OCI-LY7 (cell line): ENCODE data around the gene CTNNA1. TPM values are rescaled to one million over a fixed set of nuclear protein-coding genes. Genes with fewer than 3 reads are reported as not detected.

Source experiments
- BruUV-seq: library from RNA; stranded (reverse); fragments of 400-500 nt; replicated peaks from 2 replicates; lab custom pipeline; 2021; lab: Mats Ljungman, UMichigan
- CTCF ChIA-PET: fragments of 300-600 bp; sonication (Branson Sonifier 250); formaldehyde crosslinking; loops from one replicate; lab custom pipeline; 2022; ENCODE audit warnings: antibody characterized with exemption; ENCODE audit not compliant: unreplicated experiment; lab: Charles Lee
- POLR2A ChIA-PET: fragments of 300-600 bp; sonication (Branson Sonifier 250); formaldehyde crosslinking; loops from one replicate; lab custom pipeline; 2022; ENCODE audit warnings: antibody characterized with exemption; lab: Charles Lee
- DNase-seq: peaks from one replicate; pipeline ENCODE4 v3.0.0-alpha.2; 2015; ENCODE audit warnings: low spot score
- H2AFZ ChIP-seq: fragments of 200-600 bp; sonication (generic), shearing (Covaris generic); 2 replicates; pipeline ENCODE4 v1.6.1; 2014; ENCODE audit warnings: mild to moderate bottlenecking, antibody characterized with exemption, low read length, moderate library complexity
- H3K27ac ChIP-seq: fragments of 200-600 bp; sonication (generic); 2 replicates; pipeline ENCODE4 v1.5.1; 2014; ENCODE audit warnings: mixed run types, low read depth, mild to moderate bottlenecking, moderate library complexity, low read length, inconsistent platforms; ENCODE audit not compliant: poor library complexity, severe bottlenecking
- H3K36me3 ChIP-seq: fragments of 200-600 bp; sonication (generic); 2 replicates; pipeline ENCODE4 v1.6.1; 2014; ENCODE audit warnings: mild to moderate bottlenecking, antibody characterized with exemption, low read length, moderate library complexity, mixed read lengths; ENCODE audit not compliant: insufficient read depth
- H3K4me1 ChIP-seq: fragments of 200-600 bp; sonication (generic); 2 replicates; pipeline ENCODE4 v1.5.1; 2014; ENCODE audit warnings: mild to moderate bottlenecking, low read length; ENCODE audit not compliant: insufficient read depth, poor library complexity, severe bottlenecking
- H3K4me2 ChIP-seq: fragments of 200-600 bp; sonication (generic); 2 replicates; pipeline ENCODE4 v1.6.1; 2014; ENCODE audit warnings: mild to moderate bottlenecking, low read length
- H3K4me3 ChIP-seq: fragments of 200-600 bp; sonication (generic); 2 replicates; pipeline ENCODE4 v1.5.1; 2014; ENCODE audit warnings: mild to moderate bottlenecking, low read depth, low read length; ENCODE audit not compliant: poor library complexity, severe bottlenecking
- H3K79me2 ChIP-seq: fragments of 200-600 bp; sonication (generic); 2 replicates; pipeline ENCODE4 v1.6.1; 2016; ENCODE audit warnings: low read depth, mild to moderate bottlenecking, low read length, moderate library complexity, mixed read lengths; ENCODE audit not compliant: insufficient read depth
- H3K9me2 ChIP-seq: fragments of 200-600 bp; sonication (generic); 2 replicates; pipeline ENCODE4 v1.6.1; 2016; ENCODE audit warnings: mild to moderate bottlenecking, low read length, mixed read lengths; ENCODE audit not compliant: insufficient read depth
- H3K9me3 ChIP-seq: fragments of 200-600 bp; sonication (generic); 2 replicates; pipeline ENCODE4 v1.6.1; 2014; ENCODE audit warnings: mild to moderate bottlenecking, mixed run types, low read length, mixed read lengths
- H4K20me1 ChIP-seq: fragments of 200-600 bp; sonication (generic); 2 replicates; pipeline ENCODE4 v1.6.1; 2014; ENCODE audit warnings: mild to moderate bottlenecking, antibody characterized with exemption, low read length, moderate library complexity, mixed read lengths; ENCODE audit not compliant: insufficient read depth
- EZH2phosphoT487 ChIP-seq: fragments of 200-600 bp; sonication (generic); IDR thresholded peaks from 2 replicates; pipeline ENCODE4 v1.6.1; 2018; ENCODE audit warnings: low read depth, borderline replicate concordance, mild to moderate bottlenecking, mixed run types, antibody characterized with exemption, low read length, moderate library complexity, mixed read lengths
- intact Hi-C: fragments of 100-400 bp; cut with micrococcal nuclease; formaldehyde crosslinking; loops from one replicate; pipeline ENCODE4 v1.10.0; 2022; ENCODE audit not compliant: unreplicated experiment
- total RNA-seq, 2 experiments: library from RNA; depleted of rRNA in 1 of 2; stranded (reverse); fragments of >200 nt in 1 of 2; shearing (Covaris generic) in 1 of 2; gene quantifications; 2 replicates each; pipeline ENCODE4 v1.2.3, GENCODE V29; 2014 to 2022
- TF ChIP-seq, protein P1 (sequence below): fragments of 200-600 bp; sonication (generic); conservative IDR thresholded peaks from 2 replicates; pipeline ENCODE4 v1.5.1; 2014; ENCODE audit warnings: mild to moderate bottlenecking, antibody characterized with exemption, low read length, moderate library complexity, mixed read lengths

The CTNNA1 gene
- total RNA-seq, 2 experiments from 2014 or later, result 40.4 to 42.7 TPM

DNA sequence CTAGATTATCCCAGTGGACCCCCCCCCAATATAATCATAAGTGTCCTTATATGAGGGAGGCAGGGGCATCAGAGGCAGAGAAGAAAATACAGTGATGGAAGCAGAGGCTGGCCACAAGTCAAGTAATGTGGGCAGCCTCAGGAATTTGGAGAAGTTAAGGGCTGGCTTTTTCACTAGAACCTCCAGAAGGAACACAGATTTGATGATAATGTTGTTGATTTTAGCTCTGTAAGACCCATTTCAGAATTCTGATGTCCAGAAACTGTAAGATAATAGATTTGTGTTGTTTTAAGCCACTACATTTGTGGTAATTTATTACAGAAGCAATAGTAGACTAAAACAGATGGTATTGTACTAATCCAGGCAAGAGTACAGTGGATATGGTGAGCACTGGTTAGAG is 158.2 kb downstream of the CTNNA1 start:
- H3K4me1 ChIP-seq, result no peaks in the 10 kb centered on the region
- POLR2A ChIA-PET, result no interaction called here
- no peak overlapping the region for H3K4me3 ChIP-seq
- no peaks in the 10 kb centered on the region for H3K36me3 ChIP-seq
- BruUV-seq, result no TSS peak
- TF ChIP-seq EZH2phosphoT487, result no peak
- TF ChIP-seq, protein P1, sequence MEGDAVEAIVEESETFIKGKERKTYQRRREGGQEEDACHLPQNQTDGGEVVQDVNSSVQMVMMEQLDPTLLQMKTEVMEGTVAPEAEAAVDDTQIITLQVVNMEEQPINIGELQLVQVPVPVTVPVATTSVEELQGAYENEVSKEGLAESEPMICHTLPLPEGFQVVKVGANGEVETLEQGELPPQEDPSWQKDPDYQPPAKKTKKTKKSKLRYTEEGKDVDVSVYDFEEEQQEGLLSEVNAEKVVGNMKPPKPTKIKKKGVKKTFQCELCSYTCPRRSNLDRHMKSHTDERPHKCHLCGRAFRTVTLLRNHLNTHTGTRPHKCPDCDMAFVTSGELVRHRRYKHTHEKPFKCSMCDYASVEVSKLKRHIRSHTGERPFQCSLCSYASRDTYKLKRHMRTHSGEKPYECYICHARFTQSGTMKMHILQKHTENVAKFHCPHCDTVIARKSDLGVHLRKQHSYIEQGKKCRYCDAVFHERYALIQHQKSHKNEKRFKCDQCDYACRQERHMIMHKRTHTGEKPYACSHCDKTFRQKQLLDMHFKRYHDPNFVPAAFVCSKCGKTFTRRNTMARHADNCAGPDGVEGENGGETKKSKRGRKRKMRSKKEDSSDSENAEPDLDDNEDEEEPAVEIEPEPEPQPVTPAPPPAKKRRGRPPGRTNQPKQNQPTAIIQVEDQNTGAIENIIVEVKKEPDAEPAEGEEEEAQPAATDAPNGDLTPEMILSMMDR, result no peak
- H3K27ac ChIP-seq, result no peak overlapping the region
- H4K20me1 ChIP-seq, result no peaks in the 10 kb centered on the region
- no peak for DNase-seq
- H2AFZ ChIP-seq, result no peak overlapping the region
- CTCF ChIA-PET, result no interaction called here
- intact Hi-C loops, result no loop called here
- no peaks in the 10 kb centered on the region for H3K79me2 ChIP-seq
- no peaks in the 10 kb centered on the region for H3K9me3 ChIP-seq
- no peaks in the 10 kb centered on the region for H3K9me2 ChIP-seq
- H3K4me2 ChIP-seq, result no peak overlapping the region

GRCh38 chr5:138912093-138912492 is 158.9 kb downstream of the CTNNA1 start:
- no peak for TF ChIP-seq EZH2phosphoT487
- TF ChIP-seq, protein P1, result no peak
- ChIA-PET CTCF (no interaction called here), POLR2A (no interaction called here)
- Histone ChIP-seq H3K79me2 (no peaks in the 10 kb centered on the region), H3K4me2 (no peak overlapping the region), H3K9me3 (no peaks in the 10 kb centered on the region), H3K4me1 (no peaks in the 10 kb centered on the region), H4K20me1 (no peaks in the 10 kb centered on the region), H3K27ac (no peak overlapping the region), H2AFZ (no peak overlapping the region), H3K9me2 (no peaks in the 10 kb centered on the region), H3K4me3 (no peak overlapping the region), H3K36me3 (no peaks in the 10 kb centered on the region)
- intact Hi-C loops, result no loop called here
- DNase-seq, result no peak
- no TSS peak for BruUV-seq

GRCh38 chr5:138913773-138914172 is 160.5 kb downstream of the CTNNA1 start:
- H3K9me2 ChIP-seq, result no peaks in the 10 kb centered on the region
- no TSS peak for BruUV-seq
- DNase-seq, result no peak
- no peak overlapping the region for H3K4me2 ChIP-seq
- no peaks in the 10 kb centered on the region for H3K4me1 ChIP-seq
- no peaks in the 10 kb centered on the region for H4K20me1 ChIP-seq
- TF ChIP-seq, protein P1, result no peak
- TF ChIP-seq EZH2phosphoT487, result no peak
- no peak overlapping the region for H3K4me3 ChIP-seq
- intact Hi-C loops, result no loop called here
- no peaks in the 10 kb centered on the region for H3K36me3 ChIP-seq
- ChIA-PET POLR2A (no interaction called here), CTCF (no interaction called here)
- H3K9me3 ChIP-seq, result no peaks in the 10 kb centered on the region
- no peak overlapping the region for H3K27ac ChIP-seq
- no peaks in the 10 kb centered on the region for H3K79me2 ChIP-seq
- H2AFZ ChIP-seq, result no peak overlapping the region
